ENCODE results near the gene FMO4.

DNA sequence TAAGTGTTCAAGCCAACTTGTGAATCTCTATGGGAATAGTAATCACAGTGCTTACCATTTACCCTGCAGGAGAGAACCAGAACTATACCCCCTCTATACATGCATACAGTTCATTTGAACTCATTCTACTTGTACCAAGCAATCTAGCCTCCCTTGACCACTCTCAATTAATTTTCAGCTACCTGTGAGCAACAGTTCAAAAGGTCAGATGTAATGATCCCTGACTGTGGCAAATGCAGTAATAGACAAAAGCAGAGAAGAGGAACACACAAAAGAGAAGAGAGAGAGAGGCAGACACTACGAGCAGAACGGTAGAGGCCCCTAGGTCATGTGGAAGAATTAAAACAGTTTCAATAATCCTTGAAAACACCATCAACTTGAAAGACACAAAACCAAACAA, 52.8 kb downstream of the FMO4 start:
- TF ChIP-seq, protein P1, sequence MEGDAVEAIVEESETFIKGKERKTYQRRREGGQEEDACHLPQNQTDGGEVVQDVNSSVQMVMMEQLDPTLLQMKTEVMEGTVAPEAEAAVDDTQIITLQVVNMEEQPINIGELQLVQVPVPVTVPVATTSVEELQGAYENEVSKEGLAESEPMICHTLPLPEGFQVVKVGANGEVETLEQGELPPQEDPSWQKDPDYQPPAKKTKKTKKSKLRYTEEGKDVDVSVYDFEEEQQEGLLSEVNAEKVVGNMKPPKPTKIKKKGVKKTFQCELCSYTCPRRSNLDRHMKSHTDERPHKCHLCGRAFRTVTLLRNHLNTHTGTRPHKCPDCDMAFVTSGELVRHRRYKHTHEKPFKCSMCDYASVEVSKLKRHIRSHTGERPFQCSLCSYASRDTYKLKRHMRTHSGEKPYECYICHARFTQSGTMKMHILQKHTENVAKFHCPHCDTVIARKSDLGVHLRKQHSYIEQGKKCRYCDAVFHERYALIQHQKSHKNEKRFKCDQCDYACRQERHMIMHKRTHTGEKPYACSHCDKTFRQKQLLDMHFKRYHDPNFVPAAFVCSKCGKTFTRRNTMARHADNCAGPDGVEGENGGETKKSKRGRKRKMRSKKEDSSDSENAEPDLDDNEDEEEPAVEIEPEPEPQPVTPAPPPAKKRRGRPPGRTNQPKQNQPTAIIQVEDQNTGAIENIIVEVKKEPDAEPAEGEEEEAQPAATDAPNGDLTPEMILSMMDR (IDR thresholded peaks at IDR 0.05; ENCODE audit: low read length), result no peak
- no peak for TF ChIP-seq EZH2 (optimal IDR thresholded peaks at IDR 0.05; ENCODE audit: low read depth, low read length)
- TF ChIP-seq EZH2phosphoT487 (IDR thresholded peaks at IDR 0.05; ENCODE audit: low read length), result no peak
